ENCODE measurements around the gene CRLF1.

DNA sequence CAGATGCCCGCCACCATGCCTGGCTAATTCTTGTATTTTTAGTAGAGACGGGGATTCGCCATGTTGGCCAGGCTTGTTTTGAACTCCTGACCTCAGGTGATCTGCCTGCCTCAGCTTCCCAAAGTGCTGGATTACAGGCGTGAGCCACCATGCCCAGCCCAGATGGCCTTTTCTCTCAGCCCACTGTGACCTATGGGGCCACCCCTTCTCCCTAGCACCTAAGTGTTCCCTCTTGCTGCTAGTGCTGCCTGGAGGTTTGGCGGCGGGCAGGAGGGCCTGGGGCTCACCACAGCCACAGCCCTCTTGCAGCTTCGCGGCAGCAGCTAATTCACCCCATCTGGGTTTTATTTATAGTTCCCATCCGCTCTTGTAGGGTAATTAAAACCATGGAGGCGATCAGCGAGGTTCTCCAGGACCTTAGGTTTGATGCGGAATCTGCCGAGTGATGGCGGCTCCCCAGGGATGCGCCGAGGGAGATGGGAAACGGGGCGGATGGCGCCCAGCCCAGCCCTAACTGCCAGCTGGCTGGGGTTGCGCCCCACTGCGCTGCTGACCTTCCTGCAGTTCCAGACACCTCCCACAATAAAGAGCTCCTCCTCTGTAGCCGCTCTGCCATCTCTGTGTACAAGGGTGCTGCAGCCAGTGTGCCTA, 14.7 kb downstream of the CRLF1 start:
- TF ChIP-seq, protein P1, sequence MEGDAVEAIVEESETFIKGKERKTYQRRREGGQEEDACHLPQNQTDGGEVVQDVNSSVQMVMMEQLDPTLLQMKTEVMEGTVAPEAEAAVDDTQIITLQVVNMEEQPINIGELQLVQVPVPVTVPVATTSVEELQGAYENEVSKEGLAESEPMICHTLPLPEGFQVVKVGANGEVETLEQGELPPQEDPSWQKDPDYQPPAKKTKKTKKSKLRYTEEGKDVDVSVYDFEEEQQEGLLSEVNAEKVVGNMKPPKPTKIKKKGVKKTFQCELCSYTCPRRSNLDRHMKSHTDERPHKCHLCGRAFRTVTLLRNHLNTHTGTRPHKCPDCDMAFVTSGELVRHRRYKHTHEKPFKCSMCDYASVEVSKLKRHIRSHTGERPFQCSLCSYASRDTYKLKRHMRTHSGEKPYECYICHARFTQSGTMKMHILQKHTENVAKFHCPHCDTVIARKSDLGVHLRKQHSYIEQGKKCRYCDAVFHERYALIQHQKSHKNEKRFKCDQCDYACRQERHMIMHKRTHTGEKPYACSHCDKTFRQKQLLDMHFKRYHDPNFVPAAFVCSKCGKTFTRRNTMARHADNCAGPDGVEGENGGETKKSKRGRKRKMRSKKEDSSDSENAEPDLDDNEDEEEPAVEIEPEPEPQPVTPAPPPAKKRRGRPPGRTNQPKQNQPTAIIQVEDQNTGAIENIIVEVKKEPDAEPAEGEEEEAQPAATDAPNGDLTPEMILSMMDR (conservative IDR thresholded peaks at IDR 0.05; ENCODE audit: low read length): no peak
- no peak for TF ChIP-seq EZH2phosphoT487 (IDR thresholded peaks at IDR 0.05; ENCODE audit: borderline replicate concordance)

Measured in Loucy (cell line).